RWPE1 (cell line): ENCODE data around the gene HMCES.
A peak's percentile ranks its signal among the peaks of the same experiment; 100 is the strongest.

Experiments used
- CTCF ChIA-PET: fragments of 350-600 bp; sonication (Branson Sonifier 250); formaldehyde crosslinking; extraction: SDS; loops from one replicate; lab custom pipeline; 2021; lab: Yijun Ruan, JAX
- POLR2A ChIA-PET: fragments of 400-600 bp; formaldehyde crosslinking; extraction: SDS; loops from one replicate; lab custom pipeline; 2020; ENCODE audit warnings: antibody characterized with exemption; ENCODE audit not compliant: low non-redundant PET; lab: Yijun Ruan, JAX
- DNase-seq: peaks from one replicate; pipeline ENCODE4 v3.0.0; 2012; ENCODE audit warnings: low spot score
- H3K27ac ChIP-seq: fragments of 450-650 bp; 2 replicates; pipeline ENCODE4 v1.5.1; 2017
- TF ChIP-seq, protein P1 (sequence below): fragments of 450-650 bp; conservative IDR thresholded peaks from 2 replicates; pipeline ENCODE4 v1.5.1; 2017; ENCODE audit warnings: low read depth, mild to moderate bottlenecking

HMCES gene

DNA sequence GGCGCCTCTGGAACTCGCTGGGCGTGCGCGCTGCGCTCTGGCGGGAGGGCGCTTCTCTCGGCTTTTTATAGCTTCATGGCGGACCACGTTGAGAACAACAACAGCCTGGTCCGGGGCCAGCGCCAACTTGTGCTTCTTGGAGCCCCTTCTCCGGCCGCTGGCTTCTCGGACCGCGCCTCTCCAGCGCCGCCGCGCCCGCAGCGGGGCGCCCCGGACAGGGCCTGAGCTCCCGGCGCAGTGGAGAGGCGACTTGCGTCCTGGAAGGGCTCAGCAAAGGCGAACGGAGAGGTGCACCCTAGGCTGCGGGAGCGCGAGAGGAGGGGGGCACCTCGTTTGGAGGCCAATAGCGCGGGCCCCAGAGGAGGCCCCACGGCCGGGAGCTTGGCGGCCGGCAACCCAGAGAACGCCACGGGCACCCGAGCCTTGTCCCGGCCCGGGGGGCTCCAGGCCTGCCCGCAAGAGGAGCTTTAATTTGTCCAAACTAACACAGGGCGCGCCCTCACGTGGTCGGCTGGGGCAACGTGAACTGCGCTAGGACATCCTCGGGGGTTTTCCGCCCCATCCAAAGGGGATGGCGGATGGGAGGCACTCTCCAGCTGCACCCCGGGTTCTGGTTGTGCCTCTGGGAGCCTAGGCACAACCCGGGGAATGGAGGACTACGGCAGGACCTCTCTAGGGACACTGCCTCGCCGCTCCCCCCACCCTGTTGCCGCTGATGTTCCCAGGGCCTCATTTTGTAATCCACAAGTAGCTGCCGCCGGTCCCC, 37.8 kb downstream of the HMCES start:
- peak; percentile 86 for DNase-seq
- TF ChIP-seq, protein P1, sequence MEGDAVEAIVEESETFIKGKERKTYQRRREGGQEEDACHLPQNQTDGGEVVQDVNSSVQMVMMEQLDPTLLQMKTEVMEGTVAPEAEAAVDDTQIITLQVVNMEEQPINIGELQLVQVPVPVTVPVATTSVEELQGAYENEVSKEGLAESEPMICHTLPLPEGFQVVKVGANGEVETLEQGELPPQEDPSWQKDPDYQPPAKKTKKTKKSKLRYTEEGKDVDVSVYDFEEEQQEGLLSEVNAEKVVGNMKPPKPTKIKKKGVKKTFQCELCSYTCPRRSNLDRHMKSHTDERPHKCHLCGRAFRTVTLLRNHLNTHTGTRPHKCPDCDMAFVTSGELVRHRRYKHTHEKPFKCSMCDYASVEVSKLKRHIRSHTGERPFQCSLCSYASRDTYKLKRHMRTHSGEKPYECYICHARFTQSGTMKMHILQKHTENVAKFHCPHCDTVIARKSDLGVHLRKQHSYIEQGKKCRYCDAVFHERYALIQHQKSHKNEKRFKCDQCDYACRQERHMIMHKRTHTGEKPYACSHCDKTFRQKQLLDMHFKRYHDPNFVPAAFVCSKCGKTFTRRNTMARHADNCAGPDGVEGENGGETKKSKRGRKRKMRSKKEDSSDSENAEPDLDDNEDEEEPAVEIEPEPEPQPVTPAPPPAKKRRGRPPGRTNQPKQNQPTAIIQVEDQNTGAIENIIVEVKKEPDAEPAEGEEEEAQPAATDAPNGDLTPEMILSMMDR = peak; percentile 79
- ChIA-PET CTCF (interaction anchor here (0.5 to 1.9 kb wide), 13 partner anchors 10 to 391 kb away, joined by 3 to 6 read pairs (median 3); partner anchors contain the start of gene IFT122), POLR2A (interaction anchor here (0.6 to 1.4 kb wide), 4 partner anchors 33 to 95 kb away, joined by 3 to 6 read pairs (median 5); partner anchors contain the start of gene COPG1)
- H3K27ac ChIP-seq = peak overlapping the region; percentile 89

DNA sequence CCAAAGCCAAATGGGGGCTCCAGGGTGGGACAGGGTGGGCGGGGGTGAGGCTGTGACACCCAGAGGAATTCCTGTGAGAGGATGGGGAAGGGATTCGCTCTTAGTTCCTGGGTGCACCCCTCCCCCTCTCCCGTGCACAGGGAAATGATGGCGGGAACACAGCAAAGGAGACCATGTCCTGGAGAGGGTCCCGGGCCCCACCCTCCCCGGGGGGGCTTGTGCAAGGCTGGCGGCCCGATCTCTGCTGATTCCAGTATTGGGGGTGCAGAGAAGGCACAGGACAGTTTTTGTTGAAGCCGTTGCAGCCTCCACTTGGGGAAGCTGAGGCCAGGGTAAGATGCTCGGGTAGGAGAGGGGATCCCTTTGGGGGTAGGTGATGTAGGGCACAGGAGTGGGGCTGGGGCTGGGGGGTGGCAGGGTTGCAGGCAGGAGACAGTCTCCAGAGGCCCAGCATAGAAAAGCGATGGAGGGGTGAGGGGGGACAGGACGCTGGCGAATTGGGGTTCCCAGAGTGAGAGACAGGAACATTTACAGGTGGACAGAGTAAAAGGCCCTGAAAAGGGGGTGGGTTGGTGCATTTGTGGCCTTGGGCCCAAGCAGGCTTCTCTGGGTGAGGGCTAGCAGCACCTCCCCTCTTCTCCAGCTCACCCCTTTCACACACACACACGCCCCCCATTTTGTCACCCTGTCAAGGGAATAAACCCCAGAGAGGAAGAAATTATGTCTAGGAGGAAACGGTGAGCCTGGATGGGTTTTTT, 38.5 kb downstream of the HMCES start:
- POLR2A ChIA-PET = interaction anchor here (0.9 to 1.0 kb wide), 2 partner anchors 34 to 68 kb away, joined by 3 to 6 read pairs; partner anchors contain the start of gene COPG1
- no peak for DNase-seq
- CTCF ChIA-PET = interaction anchor here (0.5 to 1.9 kb wide), 9 partner anchors 10 to 392 kb away, joined by 3 to 5 read pairs (median 3); no protein-coding TSS in a partner anchor
- peak overlapping the region; percentile 89 for H3K27ac ChIP-seq
- TF ChIP-seq, protein P1 = no peak

DNA sequence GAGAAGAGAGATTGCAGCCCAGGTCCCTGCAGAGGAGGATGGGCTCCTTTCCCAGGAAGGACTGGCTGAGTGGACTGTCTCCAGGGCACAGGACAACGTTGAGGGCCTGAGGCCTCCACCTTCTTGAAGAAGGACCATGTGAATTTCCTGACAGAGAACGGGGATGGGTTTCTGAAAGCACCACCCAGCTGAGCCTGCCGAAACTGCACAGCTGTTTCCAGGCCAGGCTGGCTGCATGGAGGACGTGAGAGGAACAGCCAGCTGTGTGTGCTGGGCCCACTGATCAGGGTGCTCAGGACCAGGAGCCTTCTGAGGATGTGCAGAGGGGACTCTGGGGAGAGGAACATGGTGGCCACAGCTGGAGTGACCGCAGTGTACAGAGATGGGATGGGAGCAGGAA, 39.2 kb downstream of the HMCES start:
- CTCF ChIA-PET = interaction anchor here (1.0 kb wide), 1 partner anchor 11 kb away, joined by 3 read pairs; no protein-coding TSS in a partner anchor
- POLR2A ChIA-PET = no interaction called here
- TF ChIP-seq, protein P1 = no peak
- H3K27ac ChIP-seq = no peak overlapping the region
- DNase-seq = no peak

DNA sequence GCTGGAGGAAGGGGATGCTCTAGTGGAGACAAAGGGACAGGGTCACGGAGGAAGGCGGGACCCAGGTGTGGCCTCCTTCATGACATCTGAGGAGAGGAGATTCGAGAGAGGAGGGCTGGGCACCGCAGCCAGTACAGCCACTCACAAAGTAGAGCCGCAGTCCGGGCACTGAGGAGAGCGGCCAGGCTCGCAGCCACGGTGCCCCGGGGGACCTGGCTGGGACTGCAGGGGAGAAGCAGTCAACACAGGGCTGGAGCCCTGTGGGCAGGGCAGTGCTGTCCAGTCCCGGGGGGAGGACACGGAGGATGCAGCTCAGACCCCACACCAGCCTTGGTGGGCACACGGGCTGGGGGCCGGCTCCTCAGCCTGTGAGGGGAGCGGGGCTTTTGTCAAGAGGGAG, 40.3 kb downstream of the HMCES start:
- DNase-seq = no peak
- H3K27ac ChIP-seq = no peak overlapping the region
- CTCF ChIA-PET = interaction anchor here (0.5 to 1.0 kb wide), 3 partner anchors 10 to 593 kb away, joined by 3 to 7 read pairs (median 5); no protein-coding TSS in a partner anchor
- POLR2A ChIA-PET = no interaction called here
- TF ChIP-seq, protein P1 = no peak

DNA sequence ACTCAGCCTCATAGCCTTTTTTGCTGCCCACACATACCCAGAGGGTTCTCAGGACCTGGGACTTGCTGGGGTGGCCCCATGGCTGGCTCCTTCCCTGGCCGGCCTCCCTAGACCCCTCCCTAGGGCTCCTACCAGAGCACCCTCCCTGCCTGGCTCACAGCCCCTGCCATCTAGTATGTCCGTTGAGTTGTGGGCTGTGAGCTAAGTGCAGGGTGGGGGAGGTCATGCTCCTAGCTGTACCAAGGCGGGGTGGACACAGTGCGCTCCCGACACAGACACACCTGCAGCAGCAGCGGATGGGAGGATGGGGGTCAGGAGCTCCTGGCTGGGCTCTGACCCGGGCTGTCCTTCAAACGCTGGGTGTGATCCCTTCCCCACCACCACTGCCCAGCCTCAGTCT, 41.6 kb downstream of the HMCES start:
- ChIA-PET POLR2A (no interaction called here), CTCF (interaction anchor here (0.9 kb wide), 1 partner anchor 10 kb away, joined by 3 read pairs; no protein-coding TSS in a partner anchor)
- no peak for DNase-seq
- peak overlapping the region; percentile 6; the same call in 1 of the 2 replicates for H3K27ac ChIP-seq
- TF ChIP-seq, protein P1 = no peak
